Mucosa of rectum (tissue), 2 donors: ENCODE measurements around the gene MSI2.

Experiments used
- H3K27ac ChIP-seq, 2 donors: one replicate each; pipeline ENCODE4 v1.7.0; 2013; ENCODE audit warnings: inconsistent platforms in 2 of 2, low read depth in 2 of 2, low read length in 2 of 2
- H3K27me3 ChIP-seq, 2 donors: one replicate each; pipeline ENCODE4 v1.7.0; 2013; ENCODE audit warnings: low read length in 2 of 2; ENCODE audit not compliant: control insufficient read depth in 2 of 2, insufficient read depth in 2 of 2
- H3K36me3 ChIP-seq, 2 donors: one replicate each; pipeline ENCODE4 v1.7.0; 2013; ENCODE audit warnings: low read length in 2 of 2; ENCODE audit not compliant: control insufficient read depth in 2 of 2, insufficient read depth in 2 of 2
- H3K4me1 ChIP-seq, 2 donors: one replicate each; pipeline ENCODE4 v1.7.0; 2013; ENCODE audit warnings: low read length in 2 of 2, mild to moderate bottlenecking in 1 of 2; ENCODE audit not compliant: control insufficient read depth in 2 of 2, insufficient read depth in 2 of 2
- H3K4me3 ChIP-seq, 2 donors: one replicate each; pipeline ENCODE4 v1.7.0; 2013; ENCODE audit warnings: low read length in 2 of 2
- H3K9ac ChIP-seq, 2 donors: one replicate each; pipeline ENCODE4 v1.7.0; 2013; ENCODE audit warnings: low read length in 2 of 2, low read depth in 1 of 2, mild to moderate bottlenecking in 1 of 2
- H3K9me3 ChIP-seq, 2 donors: one replicate each; pipeline ENCODE4 v1.7.0; 2013; ENCODE audit warnings: low read length in 2 of 2; ENCODE audit not compliant: control insufficient read depth in 2 of 2
- donor health status: healthy.
- donor health status: Normal muscosa, but diverticular disease.

MSI2 gene

DNA sequence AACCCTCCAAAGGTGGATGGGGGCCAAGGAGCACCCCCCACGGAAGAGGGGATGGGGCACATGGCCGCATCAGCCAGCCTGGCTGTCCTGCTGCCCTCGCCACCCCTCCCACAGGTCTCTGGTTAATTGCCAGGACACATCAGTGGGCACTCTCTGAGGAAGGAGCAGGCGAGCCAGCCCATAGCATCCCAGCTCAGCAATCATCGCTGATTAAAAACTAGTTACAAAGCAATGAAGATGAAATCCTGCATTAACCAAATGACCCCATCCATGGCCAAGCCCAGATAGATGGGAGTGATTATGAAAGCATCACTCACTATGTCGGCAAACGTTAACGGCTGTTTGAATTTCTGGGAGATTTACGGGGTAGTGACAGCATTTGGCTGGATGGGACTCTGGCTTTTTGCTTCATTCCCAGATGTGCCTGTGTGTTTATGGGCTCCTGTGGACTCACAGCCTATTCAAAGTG lies 443.5 kb downstream of the MSI2 start:
- Histone ChIP-seq H3K4me1 (peaks cover 0 to 5% of the 10 kb centered on the region in 2 donors), H3K9me3 (no peaks in the 10 kb centered on the region), H3K36me3 (no peaks in the 10 kb centered on the region), H3K27me3 (no peaks in the 10 kb centered on the region), H3K9ac (no peak overlapping the region), H3K27ac (no peak overlapping the region), H3K4me3 (no peak overlapping the region)

DNA sequence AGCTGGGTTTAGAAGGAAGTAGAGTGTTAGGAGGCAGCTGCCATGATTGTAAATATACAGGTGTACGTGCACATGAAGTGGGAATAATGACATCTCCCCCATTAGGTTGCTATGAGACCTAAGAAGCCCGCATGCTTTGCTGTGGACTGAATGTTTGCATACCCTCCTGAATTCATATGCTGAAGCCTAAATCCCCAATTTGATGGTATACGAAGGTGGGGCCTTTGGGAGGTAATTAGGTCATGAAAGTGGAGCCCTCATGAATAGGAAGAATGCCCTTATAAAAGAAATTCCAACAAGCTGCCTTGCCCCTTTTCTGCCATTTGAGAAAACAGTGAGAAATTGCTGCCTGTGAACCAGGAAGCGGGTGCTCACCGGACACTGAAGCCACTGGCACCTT lies 444.8 kb downstream of the MSI2 start:
- Histone ChIP-seq H3K27me3 (no peaks in the 10 kb centered on the region), H3K9me3 (no peaks in the 10 kb centered on the region), H3K4me3 (no peak overlapping the region), H3K9ac (no peak overlapping the region), H3K36me3 (no peaks in the 10 kb centered on the region), H3K27ac (no peak overlapping the region), H3K4me1 (peaks cover 0 to 5% of the 10 kb centered on the region in 2 donors)

DNA sequence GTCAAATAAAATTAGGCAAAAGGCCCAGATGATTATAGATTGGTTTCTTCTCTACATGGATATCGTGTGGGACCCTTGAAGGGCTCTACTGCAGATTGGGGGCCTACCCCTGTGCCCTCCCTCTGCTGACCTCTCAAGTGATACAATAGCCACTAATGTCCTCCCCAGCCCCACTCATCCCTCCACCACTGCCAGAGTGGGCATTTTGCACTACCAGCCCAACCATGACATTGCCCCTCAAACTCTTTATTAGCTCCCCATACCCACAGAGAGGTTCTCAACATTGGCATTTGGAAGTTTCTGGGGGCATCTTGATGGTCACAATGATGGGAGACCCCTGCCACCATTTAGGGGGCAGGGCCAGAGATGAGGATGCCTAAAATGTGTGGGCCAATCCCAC lies 446.9 kb downstream of the MSI2 start:
- H3K27me3 ChIP-seq = peaks cover 0 to 3% of the 10 kb centered on the region in 2 donors
- no peak overlapping the region for H3K27ac ChIP-seq

DNA sequence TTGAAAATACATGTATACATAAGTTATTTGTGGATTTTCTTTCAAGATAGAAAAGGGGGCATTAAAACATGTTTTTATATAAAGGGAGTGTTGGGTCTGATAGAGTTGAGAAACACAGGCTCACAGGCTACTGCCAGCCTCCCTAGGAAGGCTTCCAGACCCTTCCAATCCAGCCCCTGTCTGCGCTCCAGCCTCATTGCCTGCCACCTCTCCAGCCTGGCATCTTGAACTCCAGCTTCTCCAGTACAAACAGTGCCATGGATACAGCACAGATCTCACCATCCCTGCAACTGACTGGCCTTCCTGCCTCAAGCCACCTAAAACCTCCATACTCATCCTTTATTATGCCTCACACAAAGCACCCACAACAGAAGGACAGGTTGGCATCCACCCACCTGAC lies 448.1 kb downstream of the MSI2 start:
- no peak overlapping the region for H3K9ac ChIP-seq
- H3K9me3 ChIP-seq = no peaks in the 10 kb centered on the region
- no peak overlapping the region for H3K4me3 ChIP-seq
- H3K36me3 ChIP-seq = no peaks in the 10 kb centered on the region
- H3K4me1 ChIP-seq = no peaks in the 10 kb centered on the region
- H3K27me3 ChIP-seq = peaks cover 0 to 3% of the 10 kb centered on the region in 2 donors
- no peak overlapping the region for H3K27ac ChIP-seq

More for the DNA sequence above, 446.9 kb downstream of the MSI2 start:
- Histone ChIP-seq H3K9ac (no peak overlapping the region), H3K9me3 (no peaks in the 10 kb centered on the region), H3K4me3 (no peak overlapping the region), H3K4me1 (peaks cover 0 to 2% of the 10 kb centered on the region in 2 donors), H3K36me3 (no peaks in the 10 kb centered on the region)

DNA sequence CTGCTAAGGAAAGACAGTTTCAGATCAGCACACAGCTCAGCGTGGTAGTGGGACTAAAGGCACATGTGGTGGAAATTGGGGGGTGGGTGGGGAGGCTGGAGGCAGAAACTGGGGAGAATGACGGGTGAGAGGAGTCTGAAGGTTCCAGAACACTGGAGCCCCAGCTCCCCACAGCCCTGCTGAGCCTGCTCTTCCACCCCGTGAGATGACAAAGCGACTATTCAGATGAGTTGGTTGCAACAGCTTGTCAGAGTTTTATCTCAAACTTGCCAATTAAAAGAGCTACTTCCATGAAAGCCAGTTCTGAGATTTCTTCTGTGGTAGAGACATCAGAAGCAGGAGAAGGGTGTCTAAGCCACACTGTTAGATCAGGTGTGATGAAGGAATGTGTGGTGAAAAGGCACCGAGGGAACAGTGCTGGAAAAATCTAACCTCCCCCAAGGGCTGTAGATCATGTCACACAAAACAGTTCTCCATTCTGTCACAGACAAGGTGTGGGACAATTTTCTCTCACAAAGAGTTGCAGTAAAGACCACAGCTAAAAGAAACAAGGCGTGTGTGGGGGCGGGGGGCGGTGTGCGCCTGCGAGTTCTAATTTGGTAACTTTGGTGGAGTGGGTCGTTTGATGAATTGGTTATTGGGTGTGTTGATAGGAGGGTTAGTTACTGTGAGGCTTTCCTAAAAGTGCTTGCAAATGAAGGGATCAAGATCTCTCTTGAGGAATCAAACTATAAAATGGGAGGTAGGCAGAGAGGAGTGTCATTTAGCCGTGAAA lies 449.8 kb downstream of the MSI2 start:
- H3K4me1 ChIP-seq = no peaks in the 10 kb centered on the region
- H3K9ac ChIP-seq = no peak overlapping the region
- no peaks in the 10 kb centered on the region for H3K36me3 ChIP-seq
- no peaks in the 10 kb centered on the region for H3K9me3 ChIP-seq
- no peak overlapping the region for H3K4me3 ChIP-seq
- peaks cover 0 to 3% of the 10 kb centered on the region in 2 donors for H3K27me3 ChIP-seq
- no peak overlapping the region for H3K27ac ChIP-seq

DNA sequence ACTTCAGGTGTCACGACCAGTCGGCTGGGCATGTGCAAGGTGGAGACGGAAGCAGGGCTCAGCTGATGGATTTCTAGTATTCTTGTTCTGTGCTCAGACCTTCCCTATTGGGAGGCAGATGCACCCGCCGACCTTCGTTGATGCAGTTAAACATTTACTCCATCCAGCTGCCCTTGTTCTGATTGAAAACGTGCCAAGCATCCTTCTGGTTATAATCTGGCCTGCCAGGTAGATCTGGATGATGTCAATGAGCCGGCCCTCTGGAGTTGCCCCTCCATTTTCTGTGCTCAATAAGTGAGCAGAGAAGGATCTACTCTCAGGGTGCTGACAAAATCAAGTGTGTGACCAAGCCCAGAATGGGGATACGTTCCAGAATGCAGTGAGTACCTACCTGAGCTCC lies 450.4 kb downstream of the MSI2 start:
- Histone ChIP-seq H3K4me1 (no peaks in the 10 kb centered on the region), H3K27me3 (peaks cover 0 to 3% of the 10 kb centered on the region in 2 donors), H3K27ac (no peak overlapping the region)

DNA sequence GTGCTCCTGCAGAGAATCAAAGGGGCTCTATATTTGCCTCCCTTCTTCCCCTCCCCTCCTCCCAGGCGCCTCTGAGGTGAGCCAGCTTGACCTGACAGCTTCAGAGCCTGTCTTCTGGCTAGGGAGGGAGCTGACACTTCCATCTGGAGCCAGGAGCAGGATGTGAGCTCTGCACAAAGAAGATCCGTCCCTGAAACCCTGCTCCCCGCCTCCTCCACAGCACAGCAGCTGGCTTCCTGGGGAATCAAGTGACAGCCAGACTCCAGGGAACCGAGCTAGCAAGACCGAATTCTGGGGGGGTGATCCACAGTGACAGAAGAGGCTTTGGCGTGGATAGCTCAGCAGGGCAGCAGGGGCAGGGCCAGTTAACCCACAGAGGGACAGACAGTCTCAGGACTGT lies 451.6 kb downstream of the MSI2 start:
- Histone ChIP-seq H3K4me1 (no peaks in the 10 kb centered on the region), H3K9me3 (no peaks in the 10 kb centered on the region), H3K27ac (no peak overlapping the region), H3K36me3 (no peaks in the 10 kb centered on the region), H3K9ac (no peak overlapping the region), H3K27me3 (peaks cover 0 to 3% of the 10 kb centered on the region in 2 donors), H3K4me3 (no peak overlapping the region)

More for the DNA sequence above, 450.4 kb downstream of the MSI2 start:
- H3K9me3 ChIP-seq = no peaks in the 10 kb centered on the region
- H3K36me3 ChIP-seq = no peaks in the 10 kb centered on the region
- H3K9ac ChIP-seq = no peak overlapping the region
- H3K4me3 ChIP-seq = no peak overlapping the region

DNA sequence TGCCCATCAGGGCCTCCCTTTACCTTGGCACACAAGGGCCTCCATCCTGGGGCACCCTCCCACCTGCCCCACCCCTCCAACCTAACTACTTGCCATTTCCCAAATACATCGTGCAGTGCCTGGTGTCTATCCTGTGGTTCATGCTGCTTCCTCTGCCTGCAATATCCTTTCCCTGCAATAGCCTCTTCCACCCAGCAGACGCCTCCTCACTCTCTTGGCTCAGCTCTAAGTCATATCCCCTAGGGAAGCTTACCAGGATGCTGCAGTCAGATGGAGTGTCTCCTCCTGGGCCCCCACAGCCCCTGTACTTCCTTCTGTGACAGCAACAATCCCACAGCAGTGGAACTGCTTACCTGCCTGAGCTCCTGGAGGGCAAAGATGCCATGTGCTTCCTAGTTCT lies 452.1 kb downstream of the MSI2 start:
- H3K4me3 ChIP-seq = no peak overlapping the region
- H3K27me3 ChIP-seq = peaks cover 2 to 3% of the 10 kb centered on the region in 2 donors
- no peak overlapping the region for H3K27ac ChIP-seq
- no peaks in the 10 kb centered on the region for H3K4me1 ChIP-seq
- H3K9me3 ChIP-seq = no peaks in the 10 kb centered on the region
- H3K9ac ChIP-seq = no peak overlapping the region
- no peaks in the 10 kb centered on the region for H3K36me3 ChIP-seq

DNA sequence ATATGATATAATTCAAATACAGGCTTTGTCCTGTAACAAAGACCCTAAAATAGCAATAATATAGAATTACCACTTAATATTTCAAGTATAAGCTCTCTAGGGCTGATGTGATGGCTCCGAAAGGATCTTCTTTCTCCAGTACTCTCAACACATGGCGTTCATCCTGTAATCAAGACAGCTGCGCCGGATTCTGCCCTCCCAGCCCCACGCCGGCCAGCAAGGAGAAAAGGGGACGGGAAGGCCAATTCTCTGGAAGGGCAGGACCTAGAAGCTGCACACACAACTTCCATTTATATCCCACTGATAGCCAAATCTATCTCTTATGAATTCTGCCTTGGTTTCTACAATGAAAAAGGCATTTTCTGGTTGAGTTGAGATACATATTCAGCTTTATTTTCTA lies 456.8 kb downstream of the MSI2 start:
- Histone ChIP-seq H3K9ac (no peak overlapping the region), H3K36me3 (no peaks in the 10 kb centered on the region), H3K4me3 (no peak overlapping the region), H3K27me3 (peaks cover 4 to 6% of the 10 kb centered on the region in 2 donors), H3K27ac (no peak overlapping the region), H3K9me3 (no peaks in the 10 kb centered on the region), H3K4me1 (no peaks in the 10 kb centered on the region)

DNA sequence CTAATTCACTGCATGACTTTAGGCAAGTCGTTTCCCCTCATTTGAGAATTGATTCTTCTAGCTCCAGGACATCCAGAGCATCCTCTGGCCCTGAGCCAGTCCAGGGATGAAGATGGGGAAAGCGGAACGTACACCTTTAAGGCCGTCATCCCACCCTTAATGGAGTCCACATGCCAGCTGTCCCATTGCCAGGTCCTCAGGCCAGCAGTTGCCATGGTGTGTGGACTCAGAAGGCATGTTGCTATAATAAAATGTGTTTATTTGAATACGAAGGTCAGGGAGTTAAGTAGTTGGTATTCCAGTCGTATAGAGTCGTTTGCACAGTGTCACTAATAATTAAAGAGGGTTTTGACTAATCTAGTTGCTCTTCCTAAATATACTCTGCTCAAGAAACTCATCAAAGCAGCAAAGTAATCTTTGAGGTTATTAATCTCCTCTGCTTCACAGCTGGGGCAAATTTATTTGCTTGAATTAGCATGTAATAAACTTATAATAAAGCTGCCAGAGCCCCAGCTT lies 458.4 kb downstream of the MSI2 start:
- Histone ChIP-seq H3K27me3 (peaks cover 4 to 6% of the 10 kb centered on the region in 2 donors), H3K36me3 (no peaks in the 10 kb centered on the region), H3K4me1 (no peaks in the 10 kb centered on the region), H3K4me3 (no peak overlapping the region), H3K9me3 (no peaks in the 10 kb centered on the region), H3K9ac (no peak overlapping the region), H3K27ac (no peak overlapping the region)
